Hepatocyte (in vitro differentiated cells): ENCODE data around the gene TSKS. TPM values are rescaled to one million over a fixed set of nuclear protein-coding genes. Genes with fewer than 3 reads are reported as not detected.

Source experiments
- DNase-seq: peaks from one replicate; pipeline ENCODE4 v3.0.0-alpha.2; 2016; ENCODE audit warnings: low spot score
- H2AFZ ChIP-seq: fragments of 200-600 bp; sonication (generic); 2 replicates; pipeline ENCODE4 v1.6.0; 2016; ENCODE audit warnings: antibody characterized with exemption, mild to moderate bottlenecking
- H3K27ac ChIP-seq: fragments of 200-600 bp; sonication (generic); 2 replicates; pipeline ENCODE4 v1.5.1; 2016; ENCODE audit warnings: mild to moderate bottlenecking
- H3K27me3 ChIP-seq: fragments of 200-600 bp; sonication (generic); 2 replicates; pipeline ENCODE4 v1.6.1; 2016
- H3K36me3 ChIP-seq: fragments of 200-600 bp; sonication (generic); replicated peaks from 2 replicates; pipeline ENCODE4 v1.5.1; 2016; ENCODE audit warnings: low read depth; ENCODE audit not compliant: insufficient read depth
- H3K4me1 ChIP-seq: fragments of 200-600 bp; sonication (generic); 2 replicates; pipeline ENCODE4 v1.5.1; 2016; ENCODE audit warnings: mild to moderate bottlenecking, moderate library complexity; ENCODE audit not compliant: insufficient read depth
- H3K4me2 ChIP-seq: fragments of 200-600 bp; sonication (generic); 2 replicates; pipeline ENCODE4 v1.6.0; 2016
- H3K4me3 ChIP-seq: fragments of 200-600 bp; sonication (generic); 2 replicates; pipeline ENCODE4 v1.5.1; 2016; ENCODE audit warnings: mild to moderate bottlenecking
- H3K79me2 ChIP-seq: fragments of 200-600 bp; sonication (generic); 2 replicates; pipeline ENCODE4 v1.6.0; 2017; ENCODE audit warnings: mild to moderate bottlenecking
- H3K9me2 ChIP-seq: fragments of 200-600 bp; sonication (generic); replicated peaks from 2 replicates; pipeline ENCODE4 v1.6.0; 2017; ENCODE audit warnings: mild to moderate bottlenecking; ENCODE audit not compliant: insufficient read depth
- H3K9me3 ChIP-seq: fragments of 200-600 bp; sonication (generic); 2 replicates; pipeline ENCODE4 v1.5.1; 2016; ENCODE audit warnings: low read depth, mild to moderate bottlenecking
- H4K20me1 ChIP-seq: fragments of 200-600 bp; sonication (generic); 2 replicates; pipeline ENCODE4 v1.6.0; 2016; ENCODE audit warnings: mild to moderate bottlenecking; ENCODE audit not compliant: insufficient read depth, poor library complexity, severe bottlenecking
- EZH2 ChIP-seq: fragments of 200-600 bp; sonication (generic); IDR thresholded peaks from 2 replicates; pipeline ENCODE4 v1.6.1; 2016; ENCODE audit warnings: antibody characterized with exemption, mild to moderate bottlenecking, borderline replicate concordance
- EZH2phosphoT487 ChIP-seq: fragments of 200-600 bp; sonication (generic); IDR thresholded peaks from one replicate; pipeline ENCODE4 v1.6.1; 2018; ENCODE audit warnings: antibody characterized with exemption, mild to moderate bottlenecking, low read depth, moderate library complexity; ENCODE audit not compliant: unreplicated experiment, severe bottlenecking
- WGBS: methylation state at CpG from one replicate; pipeline ENCODE4 v1.1.6; 2016; ENCODE audit warnings: low lambda C conversion rate; ENCODE audit errors: missing lambda C conversion rate; 5-methylcytosine and 5-hydroxymethylcytosine counted together
- polyA plus RNA-seq: library from polyadenylated mRNA; unstranded; fragments of >200 nt; fragmentation: Nextera tagmentation; extraction: Ambion mirVana; gene quantifications from 2 replicates; pipeline ENCODE4 v1.2.1, GENCODE V29; 2016
- total RNA-seq: library from RNA; depleted of rRNA; stranded (reverse); fragments of >200 nt; gene quantifications from 2 replicates; pipeline ENCODE4 v1.2.3, GENCODE V29; 2014
- TF ChIP-seq, protein P1 (sequence below): fragments of 200-600 bp; sonication (generic); IDR thresholded peaks from 2 replicates; pipeline ENCODE4 v1.5.1; 2016; ENCODE audit warnings: antibody characterized with exemption, mild to moderate bottlenecking; ENCODE audit not compliant: poor library complexity

The TSKS gene
- total and polyA plus RNA-seq, 2 experiments from 2014 or later, result not detected

DNA sequence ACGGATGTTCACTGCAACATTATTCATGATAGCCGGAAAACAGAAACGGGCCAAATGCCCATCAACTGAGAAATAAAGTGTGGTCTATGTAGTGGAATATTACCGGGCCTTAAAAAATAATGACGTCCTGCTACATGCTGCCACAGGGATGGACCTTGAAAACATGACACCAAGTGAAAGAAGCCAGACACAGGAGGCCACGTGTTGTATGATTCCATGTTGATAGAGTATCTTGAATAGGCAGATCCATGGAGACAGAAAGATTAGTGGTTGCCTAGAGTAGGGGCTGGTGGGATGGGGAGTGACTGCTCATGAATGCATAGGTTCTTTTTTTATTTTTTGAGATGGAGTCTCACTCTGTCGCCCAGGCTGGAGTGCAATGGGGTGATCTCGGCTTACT is 7.4 kb upstream of the TSKS start:
- Histone ChIP-seq H3K9me2 (no peaks in the 10 kb centered on the region), H3K27ac (no peak overlapping the region), H2AFZ (no peak overlapping the region), H3K79me2 (peaks cover 78% of the 10 kb centered on the region), H3K27me3 (no peaks in the 10 kb centered on the region), H3K4me2 (no peak overlapping the region), H3K9me3 (no peaks in the 10 kb centered on the region), H3K4me1 (peaks cover 11% of the 10 kb centered on the region), H4K20me1 (peaks cover 3% of the 10 kb centered on the region), H3K36me3 (no peaks in the 10 kb centered on the region), H3K4me3 (no peak overlapping the region)
- TF ChIP-seq EZH2phosphoT487 (no peak), EZH2 (no peak)
- TF ChIP-seq, protein P1, sequence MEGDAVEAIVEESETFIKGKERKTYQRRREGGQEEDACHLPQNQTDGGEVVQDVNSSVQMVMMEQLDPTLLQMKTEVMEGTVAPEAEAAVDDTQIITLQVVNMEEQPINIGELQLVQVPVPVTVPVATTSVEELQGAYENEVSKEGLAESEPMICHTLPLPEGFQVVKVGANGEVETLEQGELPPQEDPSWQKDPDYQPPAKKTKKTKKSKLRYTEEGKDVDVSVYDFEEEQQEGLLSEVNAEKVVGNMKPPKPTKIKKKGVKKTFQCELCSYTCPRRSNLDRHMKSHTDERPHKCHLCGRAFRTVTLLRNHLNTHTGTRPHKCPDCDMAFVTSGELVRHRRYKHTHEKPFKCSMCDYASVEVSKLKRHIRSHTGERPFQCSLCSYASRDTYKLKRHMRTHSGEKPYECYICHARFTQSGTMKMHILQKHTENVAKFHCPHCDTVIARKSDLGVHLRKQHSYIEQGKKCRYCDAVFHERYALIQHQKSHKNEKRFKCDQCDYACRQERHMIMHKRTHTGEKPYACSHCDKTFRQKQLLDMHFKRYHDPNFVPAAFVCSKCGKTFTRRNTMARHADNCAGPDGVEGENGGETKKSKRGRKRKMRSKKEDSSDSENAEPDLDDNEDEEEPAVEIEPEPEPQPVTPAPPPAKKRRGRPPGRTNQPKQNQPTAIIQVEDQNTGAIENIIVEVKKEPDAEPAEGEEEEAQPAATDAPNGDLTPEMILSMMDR, result no peak
- WGBS, result 94% methylated on average over 8 of the region's 8 CpGs
- DNase-seq, result no peak

DNA sequence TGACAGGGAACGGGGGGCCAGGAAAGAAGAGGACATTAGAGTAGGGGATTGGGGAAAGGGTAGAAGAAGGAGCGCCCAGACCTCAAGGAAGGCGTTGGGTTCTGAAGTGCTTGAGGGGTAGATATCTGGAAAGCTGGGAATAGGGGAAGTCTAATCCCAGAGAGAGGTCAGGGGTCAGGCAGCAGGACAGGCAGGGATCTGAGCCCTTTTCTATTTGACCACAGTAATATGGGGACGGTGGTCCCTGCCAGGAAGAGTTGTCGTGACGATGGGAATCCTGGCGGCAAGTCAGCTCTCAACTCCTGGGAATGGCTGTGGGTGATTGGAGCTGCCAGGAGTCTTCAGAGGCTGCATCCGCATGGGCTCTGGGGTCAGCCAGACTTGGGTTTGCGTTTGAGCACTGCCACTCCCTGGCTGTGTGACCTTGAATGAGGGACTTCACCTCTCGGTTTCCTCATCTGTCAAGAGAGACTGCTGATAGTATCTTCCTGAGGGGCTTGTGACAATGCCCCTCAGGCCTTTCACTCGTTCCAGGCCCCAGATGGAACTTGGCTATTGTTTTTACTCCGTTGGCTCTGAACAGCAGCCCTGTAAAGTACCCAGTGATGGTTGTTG is 5.0 kb upstream of the TSKS start:
- no peaks in the 10 kb centered on the region for H3K9me2 ChIP-seq

DNA sequence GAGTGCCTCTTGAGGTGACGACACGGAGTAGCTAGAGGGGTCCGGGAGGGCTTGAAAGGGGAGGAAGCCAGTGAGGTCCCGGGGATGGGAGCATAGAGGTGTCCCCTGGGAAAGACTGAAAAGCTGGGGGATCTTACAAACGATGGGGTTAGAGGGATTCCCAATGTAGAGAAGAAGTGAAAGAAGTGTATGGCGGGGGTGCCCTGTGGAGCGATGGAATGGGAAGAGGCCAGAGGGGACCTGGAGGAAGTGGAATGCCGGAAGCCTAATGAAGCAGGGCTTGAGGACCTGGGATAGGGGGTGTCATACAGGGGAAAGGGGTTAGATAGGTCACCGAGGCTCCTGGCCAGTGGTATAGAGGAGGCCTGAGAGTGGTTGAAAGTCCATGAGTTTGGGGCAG is 4.3 kb upstream of the TSKS start:
- WGBS, result 1% methylated on average over 9 of the region's 9 CpGs
- no peaks in the 10 kb centered on the region for H3K9me3 ChIP-seq
- TF ChIP-seq, protein P1, result no peak
- TF ChIP-seq EZH2phosphoT487, result no peak
- TF ChIP-seq EZH2, result no peak
- H4K20me1 ChIP-seq, result no peaks in the 10 kb centered on the region
- H2AFZ ChIP-seq, result peak overlapping the region; percentile 16
- H3K36me3 ChIP-seq, result no peaks in the 10 kb centered on the region
- peak overlapping the region; percentile 94 for H3K4me2 ChIP-seq
- H3K9me2 ChIP-seq, result no peaks in the 10 kb centered on the region
- peak overlapping the region; percentile 77 for H3K27ac ChIP-seq
- H3K79me2 ChIP-seq, result peaks cover 51% of the 10 kb centered on the region
- peak overlapping the region; percentile 67 for H3K4me3 ChIP-seq
- peaks cover 11% of the 10 kb centered on the region for H3K4me1 ChIP-seq
- DNase-seq, result peak; percentile 41
- no peaks in the 10 kb centered on the region for H3K27me3 ChIP-seq

More for the DNA sequence above, 5.0 kb upstream of the TSKS start:
- Histone ChIP-seq H3K4me1 (peaks cover 11% of the 10 kb centered on the region), H3K27ac (no peak overlapping the region), H4K20me1 (peaks cover 2% of the 10 kb centered on the region), H3K9me3 (no peaks in the 10 kb centered on the region), H3K79me2 (peaks cover 58% of the 10 kb centered on the region), H3K4me2 (peak overlapping the region; percentile 94), H3K36me3 (no peaks in the 10 kb centered on the region), H2AFZ (no peak overlapping the region), H3K27me3 (no peaks in the 10 kb centered on the region), H3K4me3 (no peak overlapping the region)
- DNase-seq, result no peak
- 79% methylated on average over 12 of the region's 12 CpGs for WGBS
- TF ChIP-seq EZH2phosphoT487 (no peak), EZH2 (no peak)
- TF ChIP-seq, protein P1, result no peak

DNA sequence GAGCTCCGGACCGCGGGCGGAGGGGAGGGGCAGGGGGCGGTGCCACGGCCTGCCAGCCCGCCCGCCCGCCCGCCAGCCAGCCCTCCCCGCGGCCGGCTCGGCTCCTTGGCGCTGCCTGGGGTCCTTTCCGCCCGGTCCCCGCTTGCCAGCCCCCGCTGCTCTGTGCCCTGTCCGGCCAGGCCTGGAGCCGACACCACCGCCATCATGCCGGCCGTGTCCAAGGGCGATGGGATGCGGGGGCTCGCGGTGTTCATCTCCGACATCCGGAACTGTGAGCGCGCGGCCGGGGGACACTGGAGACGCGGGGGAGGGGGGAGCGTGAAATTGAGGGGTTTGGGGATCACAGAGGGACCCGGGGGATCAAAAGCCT is 3.8 kb upstream of the TSKS start, which contains the start of gene AP2A1:
AP2A1 (plus strand) TSS at position 72 of the 370 bp plus-strand sequence; CDS start at position 205, 133 bp downstream.
- Histone ChIP-seq H3K4me2 (peak within 1 kb of the TSS; percentile 94), H3K4me3 (peak within 1 kb of the TSS; percentile 67), H3K27me3 (no peaks in the 10 kb centered on the region), H3K4me1 (peaks cover 11% of the 10 kb centered on the region), H3K36me3 (no peaks in the 10 kb centered on the region), H3K27ac (peak within 1 kb of the TSS; percentile 92), H3K9me3 (no peaks in the 10 kb centered on the region), H3K9me2 (no peaks in the 10 kb centered on the region), H4K20me1 (no peaks in the 10 kb centered on the region), H3K79me2 (peaks cover 48% of the 10 kb centered on the region), H2AFZ (peak within 1 kb of the TSS; percentile 16)
- 2% methylated on average over 10 of the region's 38 CpGs for WGBS
- TF ChIP-seq EZH2, result no peak
- TF ChIP-seq, protein P1, result no peak
- no peak for TF ChIP-seq EZH2phosphoT487
- no peak for DNase-seq
